ENCODE data around the gene RNF40. TPM values are rescaled to one million over a fixed set of nuclear protein-coding genes. Genes with fewer than 3 reads are reported as not detected.
A peak's percentile ranks its signal among the peaks of the same experiment; 100 is the strongest.

The RNF40 gene
- total and polyA plus RNA-seq, 4 donors: 54.1 to 103 (median 79.0) TPM

- Histone ChIP-seq H3K9me3 (ENCODE audit: control insufficient read depth in 4 of 4, insufficient read depth in 3 of 4, low read length in 3 of 4) (no peaks in the 10 kb centered on the region), H3K4me3 (no peak overlapping the region), H3K27ac (ENCODE audit: low read depth in 1 of 2, low read length in 1 of 2) (no peak overlapping the region), H3K4me1 (ENCODE audit: control insufficient read depth in 5 of 5, insufficient read depth in 5 of 5, low read length in 5 of 5) (no peaks in the 10 kb centered on the region), H3K27me3 (ENCODE audit: control insufficient read depth in 3 of 3, insufficient read depth in 3 of 3, low read length in 2 of 3) (peaks cover 0 to 4% (median 0%) of the 10 kb centered on the region in 3 donors), H3K9ac (ENCODE audit: insufficient read depth in 1 of 2, low read length in 2 of 2) (no peak overlapping the region), H3K36me3 (ENCODE audit: control insufficient read depth in 4 of 4, insufficient read depth in 4 of 4, low read length in 4 of 4) (no peaks in the 10 kb centered on the region)
- TF ChIP-seq, protein P1, sequence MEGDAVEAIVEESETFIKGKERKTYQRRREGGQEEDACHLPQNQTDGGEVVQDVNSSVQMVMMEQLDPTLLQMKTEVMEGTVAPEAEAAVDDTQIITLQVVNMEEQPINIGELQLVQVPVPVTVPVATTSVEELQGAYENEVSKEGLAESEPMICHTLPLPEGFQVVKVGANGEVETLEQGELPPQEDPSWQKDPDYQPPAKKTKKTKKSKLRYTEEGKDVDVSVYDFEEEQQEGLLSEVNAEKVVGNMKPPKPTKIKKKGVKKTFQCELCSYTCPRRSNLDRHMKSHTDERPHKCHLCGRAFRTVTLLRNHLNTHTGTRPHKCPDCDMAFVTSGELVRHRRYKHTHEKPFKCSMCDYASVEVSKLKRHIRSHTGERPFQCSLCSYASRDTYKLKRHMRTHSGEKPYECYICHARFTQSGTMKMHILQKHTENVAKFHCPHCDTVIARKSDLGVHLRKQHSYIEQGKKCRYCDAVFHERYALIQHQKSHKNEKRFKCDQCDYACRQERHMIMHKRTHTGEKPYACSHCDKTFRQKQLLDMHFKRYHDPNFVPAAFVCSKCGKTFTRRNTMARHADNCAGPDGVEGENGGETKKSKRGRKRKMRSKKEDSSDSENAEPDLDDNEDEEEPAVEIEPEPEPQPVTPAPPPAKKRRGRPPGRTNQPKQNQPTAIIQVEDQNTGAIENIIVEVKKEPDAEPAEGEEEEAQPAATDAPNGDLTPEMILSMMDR (IDR thresholded peaks at IDR 0.05; ENCODE audit: control extremely low read depth, extremely low read depth): no peak
- no peak for DNase-seq
- no peak for ATAC-seq (ENCODE audit: insufficient read depth, low FRiP score)
- WGBS, 2 donors: 92 to 94% methylated on average over 3 of the region's 3 CpGs
Observed at GRCh38 chr16:30794634-30795033, 32.5 kb downstream of the RNF40 start.

GRCh38 chr16:30797670-30798309 lies 35.7 kb downstream of the RNF40 start:
- peaks cover 0 to 4% (median 0%) of the 10 kb centered on the region in 3 donors for H3K27me3 ChIP-seq (ENCODE audit: control insufficient read depth in 3 of 3, insufficient read depth in 3 of 3, low read length in 2 of 3)
- no peak for DNase-seq
- ATAC-seq (ENCODE audit: insufficient read depth, low FRiP score): no peak
- 78 to 84% methylated on average over 8 of the region's 8 CpGs for WGBS, 2 donors
- no peak overlapping the region for H3K4me3 ChIP-seq
- no peaks in the 10 kb centered on the region for H3K4me1 ChIP-seq (ENCODE audit: control insufficient read depth in 5 of 5, insufficient read depth in 5 of 5, low read length in 5 of 5)
- H3K9ac ChIP-seq (ENCODE audit: insufficient read depth in 1 of 2, low read length in 2 of 2): no peak overlapping the region
- H3K36me3 ChIP-seq (ENCODE audit: control insufficient read depth in 4 of 4, insufficient read depth in 4 of 4, low read length in 4 of 4): no peaks in the 10 kb centered on the region
- no peaks in the 10 kb centered on the region for H3K9me3 ChIP-seq (ENCODE audit: control insufficient read depth in 4 of 4, insufficient read depth in 3 of 4, low read length in 3 of 4)
- H3K27ac ChIP-seq (ENCODE audit: low read depth in 1 of 2, low read length in 1 of 2): no peak overlapping the region
- TF ChIP-seq, protein P1 (IDR thresholded peaks at IDR 0.05; ENCODE audit: control extremely low read depth, extremely low read depth): no peak

- H3K27me3 ChIP-seq (ENCODE audit: control insufficient read depth in 3 of 3, insufficient read depth in 3 of 3, low read length in 2 of 3): no peaks in the 10 kb centered on the region
- H3K4me3 ChIP-seq: no peak overlapping the region
- H3K9me3 ChIP-seq (ENCODE audit: control insufficient read depth in 4 of 4, insufficient read depth in 3 of 4, low read length in 3 of 4): no peaks in the 10 kb centered on the region
- H3K4me1 ChIP-seq (ENCODE audit: control insufficient read depth in 5 of 5, insufficient read depth in 5 of 5, low read length in 5 of 5): peaks cover 0 to 13% (median 4%) of the 10 kb centered on the region in 5 donors
- 70 to 71% methylated on average over 3 of the region's 3 CpGs for WGBS, 2 donors
- no peak overlapping the region for H3K27ac ChIP-seq (ENCODE audit: low read depth in 1 of 2, low read length in 1 of 2)
- H3K36me3 ChIP-seq (ENCODE audit: control insufficient read depth in 4 of 4, insufficient read depth in 4 of 4, low read length in 4 of 4): no peaks in the 10 kb centered on the region
- H3K9ac ChIP-seq (ENCODE audit: insufficient read depth in 1 of 2, low read length in 2 of 2): no peak overlapping the region
- DNase-seq (no peak), ATAC-seq (ENCODE audit: insufficient read depth, low FRiP score) (no peak)
- TF ChIP-seq, protein P1 (IDR thresholded peaks at IDR 0.05; ENCODE audit: control extremely low read depth, extremely low read depth): no peak
Observed at GRCh38 chr16:30802936-30803335, 40.8 kb downstream of the RNF40 start.

DNA sequence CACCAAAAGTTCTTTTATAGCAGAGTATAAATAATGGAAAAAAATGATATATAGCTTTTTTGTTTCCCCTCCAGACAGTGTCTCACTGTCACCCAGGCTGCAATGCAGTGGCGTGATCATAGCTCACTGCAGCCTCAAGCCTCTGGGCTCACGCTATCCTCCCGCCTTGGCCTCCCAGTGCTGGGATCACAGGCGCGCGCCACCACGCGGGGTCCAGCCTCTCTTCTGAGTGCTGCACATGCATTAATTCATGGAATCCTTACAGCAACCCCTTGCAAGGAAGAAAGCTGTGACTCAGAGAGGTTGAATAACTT lies 42.9 kb downstream of the RNF40 start:
- H3K36me3 ChIP-seq (ENCODE audit: control insufficient read depth in 4 of 4, insufficient read depth in 4 of 4, low read length in 4 of 4): no peaks in the 10 kb centered on the region
- 47 to 56% methylated on average over 8 of the region's 8 CpGs for WGBS, 2 donors
- H3K27ac ChIP-seq (ENCODE audit: low read depth in 1 of 2, low read length in 1 of 2): peak overlapping the region in 1 of 2 donors; percentile 28
- ATAC-seq (ENCODE audit: insufficient read depth, low FRiP score) (no peak), DNase-seq (no peak)
- no peaks in the 10 kb centered on the region for H3K27me3 ChIP-seq (ENCODE audit: control insufficient read depth in 3 of 3, insufficient read depth in 3 of 3, low read length in 2 of 3)
- H3K9me3 ChIP-seq (ENCODE audit: control insufficient read depth in 4 of 4, insufficient read depth in 3 of 4, low read length in 3 of 4): no peaks in the 10 kb centered on the region
- H3K9ac ChIP-seq (ENCODE audit: insufficient read depth in 1 of 2, low read length in 2 of 2): peak overlapping the region; percentile 50 to 86
- peaks cover 0 to 13% (median 4%) of the 10 kb centered on the region in 5 donors for H3K4me1 ChIP-seq (ENCODE audit: control insufficient read depth in 5 of 5, insufficient read depth in 5 of 5, low read length in 5 of 5)
- TF ChIP-seq, protein P1 (IDR thresholded peaks at IDR 0.05; ENCODE audit: control extremely low read depth, extremely low read depth): no peak
- peak overlapping the region; percentile 64 for H3K4me3 ChIP-seq
